HG02763 (cell line): ENCODE data around the gene UBE2O.
"Not testable (repeated sequence)": the region's sequence is repeated elsewhere in the genome, so short reads cannot be mapped to it uniquely, and the experiment has no call there.

ENCODE experiments used
- ATAC-seq: cut with Tn5 transposase; IDR thresholded peaks from one replicate; pipeline ENCODE4 v1.9.1; 2021; ENCODE audit warnings: mild to moderate bottlenecking, moderate library complexity; ENCODE audit not compliant: unreplicated experiment

UBE2O gene

GRCh38 chr17:76379646-76380376 is 73.1 kb downstream of the UBE2O start:
- no peak for ATAC-seq

- no peak for ATAC-seq
These were observed 73.7 kb downstream of the UBE2O start for GRCh38 chr17:76379275-76379641.

- ATAC-seq = no peak
These were observed 74.2 kb downstream of the UBE2O start for GRCh38 chr17:76378548-76379274.

- no peak for ATAC-seq
These were observed 76.4 kb downstream of the UBE2O start for GRCh38 chr17:76376318-76377133.

GRCh38 chr17:76371656-76372628 is 81.0 kb downstream of the UBE2O start:
- no peak for ATAC-seq

GRCh38 chr17:76370261-76370993 is 82.5 kb downstream of the UBE2O start:
- ATAC-seq = no peak

- ATAC-seq = no peak
These were observed 83.1 kb downstream of the UBE2O start for GRCh38 chr17:76369804-76370203.

GRCh38 chr17:76369379-76369778 is 83.6 kb downstream of the UBE2O start:
- ATAC-seq = no peak

GRCh38 chr17:76368545-76368944 is 84.4 kb downstream of the UBE2O start:
- ATAC-seq = no peak

- ATAC-seq = no peak
These were observed 85.3 kb downstream of the UBE2O start for GRCh38 chr17:76367642-76368041.

- ATAC-seq = no peak
These were observed 86.7 kb downstream of the UBE2O start for GRCh38 chr17:76366247-76366646.

- no peak for ATAC-seq
These were observed 87.6 kb downstream of the UBE2O start for GRCh38 chr17:76365256-76365903.

- ATAC-seq = no peak
These were observed 89.7 kb downstream of the UBE2O start for GRCh38 chr17:76363107-76363842.

- ATAC-seq = no peak
These were observed 92.5 kb downstream of the UBE2O start for GRCh38 chr17:76360461-76360860.

- ATAC-seq = not testable (repeated sequence)
These were observed 93.2 kb downstream of the UBE2O start for GRCh38 chr17:76359776-76360175.

GRCh38 chr17:76359375-76359774 is 93.6 kb downstream of the UBE2O start:
- no peak for ATAC-seq

GRCh38 chr17:76357597-76358158 is 95.3 kb downstream of the UBE2O start:
- no peak for ATAC-seq

GRCh38 chr17:76356803-76357456 is 96.0 kb downstream of the UBE2O start:
- no peak for ATAC-seq
